GM19193 (cell line): Measurements from ENCODE around the gene CPED1.

Experiments
- POLR2A ChIP-seq: IDR thresholded peaks from 4 replicates; pipeline ENCODE4 v1.6.1; 2011; ENCODE audit not compliant: insufficient read depth, insufficient read length; ENCODE audit errors: extremely low read depth

Gene CPED1

DNA sequence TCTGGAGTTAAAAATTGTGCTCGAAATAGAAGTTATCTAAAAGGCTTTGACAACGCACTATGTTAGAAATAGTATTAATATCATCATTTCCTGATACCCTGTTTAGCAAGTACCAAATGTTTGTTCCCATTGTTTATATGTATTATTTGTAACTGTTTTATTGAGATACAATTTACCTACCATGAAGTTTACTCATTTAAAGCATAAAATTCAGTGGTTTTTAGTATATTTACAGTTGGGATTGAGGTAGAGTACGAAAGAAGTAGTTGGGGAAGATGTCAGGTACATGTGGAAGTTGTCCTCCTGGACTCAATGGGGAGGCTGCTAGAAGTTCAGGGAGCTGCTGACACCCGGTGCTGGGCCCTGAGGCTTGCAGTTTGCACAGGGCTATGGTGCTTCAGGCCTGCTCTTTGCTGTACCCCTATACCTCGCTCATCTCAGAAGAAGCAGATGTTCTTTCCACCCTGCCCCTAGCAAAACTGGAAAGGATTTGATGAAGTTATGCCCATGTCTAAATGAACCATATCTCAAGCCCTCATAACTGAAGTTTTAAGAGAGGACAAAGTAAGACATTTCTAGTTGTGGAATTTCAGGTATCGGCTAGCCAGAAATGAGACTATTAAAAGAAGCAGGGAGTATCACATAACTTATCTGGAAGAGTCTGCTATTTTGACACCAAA is 315.1 kb downstream of the CPED1 start:
- TF ChIP-seq POLR2A: no peak

DNA sequence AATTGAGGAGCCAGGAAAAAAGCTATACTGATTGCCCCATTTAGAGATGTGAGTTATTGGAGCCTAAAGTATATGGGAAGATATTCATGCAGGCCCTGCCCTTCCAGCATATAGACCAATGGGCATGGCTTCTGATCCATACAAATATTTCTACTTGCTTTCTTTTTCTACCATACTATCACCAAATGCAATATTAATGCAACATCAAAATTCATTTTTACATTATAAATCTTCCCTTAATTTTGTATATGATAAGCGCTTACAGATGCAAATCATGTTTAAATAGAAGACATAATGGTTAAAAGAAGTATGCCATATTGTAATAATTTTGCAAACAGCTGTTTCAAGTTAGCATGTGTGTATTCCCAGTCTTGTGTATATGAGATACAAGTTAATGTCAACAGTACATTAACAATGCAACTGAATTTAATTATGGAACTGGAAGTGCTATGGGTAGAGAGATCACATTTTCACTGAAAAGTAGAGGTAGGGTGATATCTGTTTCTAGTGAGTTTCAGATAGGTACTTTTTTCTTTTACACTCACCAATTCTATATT is 315.7 kb downstream of the CPED1 start:
- no peak for TF ChIP-seq POLR2A

DNA sequence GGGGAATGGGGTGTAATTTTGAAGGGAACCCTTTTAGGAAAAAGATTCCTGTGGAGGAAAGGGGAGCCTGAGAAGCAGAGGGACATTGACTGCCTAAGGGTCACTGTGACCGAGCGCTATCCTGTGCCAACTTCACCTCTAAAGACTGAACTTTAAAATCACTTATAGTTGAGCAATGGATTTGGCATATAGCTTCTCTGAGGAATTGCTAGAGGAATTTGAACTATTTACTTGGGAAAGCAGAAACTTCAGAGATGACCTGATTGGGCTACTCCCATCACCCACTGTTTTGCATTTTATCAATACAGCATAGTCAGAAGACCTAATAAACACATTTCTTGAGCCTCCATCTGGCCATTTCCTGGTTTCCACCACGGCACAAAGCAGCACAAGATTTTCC is 316.6 kb downstream of the CPED1 start:
- no peak for TF ChIP-seq POLR2A

- TF ChIP-seq POLR2A: no peak
Observed at GRCh38 chr7:121306565-121306964, 318.1 kb downstream of the CPED1 start.

GRCh38 chr7:121307021-121307574 is 318.6 kb downstream of the CPED1 start:
- TF ChIP-seq POLR2A: no peak

- no peak for TF ChIP-seq POLR2A
Observed at GRCh38 chr7:121313220-121313792, 324.8 kb downstream of the CPED1 start.

- TF ChIP-seq POLR2A: no peak
Observed at GRCh38 chr7:121313793-121314676, 325.5 kb downstream of the CPED1 start.

- TF ChIP-seq POLR2A: no peak
Observed at GRCh38 chr7:121322460-121322859, 333.9 kb downstream of the CPED1 start.

- no peak for TF ChIP-seq POLR2A
Observed at GRCh38 chr7:121323515-121324302, 335.2 kb downstream of the CPED1 start.

GRCh38 chr7:121327671-121328070 is 339.2 kb downstream of the CPED1 start:
- TF ChIP-seq POLR2A: no peak

DNA sequence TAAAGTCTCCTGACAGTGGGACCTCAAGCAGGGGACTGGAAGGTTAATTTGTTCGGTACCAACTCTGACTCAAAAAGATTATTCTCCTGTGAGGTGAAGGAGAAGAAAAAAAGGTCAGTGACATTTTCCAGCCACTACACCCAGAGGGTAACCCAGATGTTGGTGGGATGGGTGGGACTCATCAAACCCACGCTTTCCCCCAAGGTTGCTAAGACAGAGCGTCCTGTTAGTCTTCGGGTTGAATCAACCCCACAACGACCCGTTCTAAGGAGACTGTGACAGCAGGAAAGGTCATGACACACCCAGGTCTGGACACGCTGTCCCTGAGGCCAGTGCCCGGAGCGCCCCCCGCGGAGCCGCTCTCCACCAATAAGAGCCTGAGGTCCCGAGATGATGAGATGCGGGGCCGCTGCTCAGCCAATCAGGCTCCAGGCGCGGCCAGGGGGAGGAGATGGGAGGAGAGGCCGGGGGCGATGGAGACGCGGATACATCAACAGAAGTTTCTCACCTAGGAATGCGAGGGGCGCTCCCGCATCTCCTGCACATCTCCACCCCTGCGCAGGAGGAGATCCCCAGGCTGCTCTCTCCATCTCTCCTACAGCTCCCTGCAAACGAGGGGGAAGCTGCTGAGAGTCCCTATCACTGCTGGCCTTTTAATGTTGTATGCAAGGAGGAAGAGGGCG is 340.1 kb downstream of the CPED1 start, which contains the start of gene WNT16:
Gene WNT16, plus strand, starts transcription at position 493 of the 683 bp plus-strand sequence. CDS start 293 bp downstream, outside the sequence.
- no peak for TF ChIP-seq POLR2A

GRCh38 chr7:121329191-121330052 is 340.9 kb downstream of the CPED1 start:
- TF ChIP-seq POLR2A: no peak
